Stimulated activated CD4-positive, alpha-beta T cell treated with anti-CD3 and anti-CD28 coated beads, Interleukin-12 subunit alpha, Interleukin-12 subunit beta, amount 100 ng/mL, for 24 hours (primary cell): ENCODE results near the gene CDK11B.

Experiments
- DNase-seq, 2 experiments: peaks; one replicate each; pipeline ENCODE4 v3.0.0-alpha.2; 2020; ENCODE audit warnings: low read depth in 2 of 2

Gene CDK11B

DNA sequence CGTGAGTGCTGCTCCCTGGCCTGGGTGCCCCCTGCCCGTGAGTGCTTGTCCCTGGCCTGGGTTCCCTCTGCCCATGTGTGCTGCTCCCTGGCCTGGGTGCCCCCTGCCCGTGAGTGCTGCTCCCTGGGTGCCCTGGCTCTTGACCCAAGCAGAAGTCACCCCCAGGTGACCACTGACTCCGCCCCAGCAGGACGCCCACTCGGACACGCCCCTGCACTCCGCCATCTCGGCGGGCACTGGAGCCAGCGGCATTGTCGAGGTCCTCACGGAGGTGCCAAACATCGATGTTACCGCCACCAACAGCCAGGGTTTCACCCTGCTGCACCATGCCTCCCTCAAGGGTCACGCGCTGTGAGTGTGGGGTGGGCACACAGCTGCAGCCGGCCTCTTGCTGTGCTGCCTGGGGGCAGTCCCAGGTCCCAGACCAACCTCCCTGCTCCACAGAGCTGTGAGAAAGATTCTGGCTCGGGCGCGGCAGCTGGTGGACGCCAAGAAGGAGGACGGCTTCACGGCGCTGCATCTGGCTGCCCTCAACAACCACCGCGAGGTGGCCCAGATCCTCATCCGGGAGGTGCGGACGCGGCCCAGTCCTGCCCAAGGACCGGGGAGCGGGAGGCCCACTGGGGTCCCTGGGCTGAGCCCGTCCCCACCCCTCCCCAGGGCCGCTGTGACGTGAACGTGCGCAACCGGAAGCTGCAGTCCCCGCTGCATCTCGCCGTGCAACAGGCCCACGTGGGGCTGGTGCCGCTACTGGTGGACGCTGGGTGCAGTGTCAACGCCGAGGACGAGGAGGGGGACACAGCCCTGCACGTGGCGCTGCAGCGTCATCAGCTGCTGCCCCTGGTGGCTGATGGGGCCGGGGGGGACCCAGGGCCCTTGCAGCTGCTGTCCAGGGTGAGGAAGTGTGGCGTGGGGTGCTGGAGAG is 30.7 kb downstream of the CDK11B start:
- DNase-seq: no peak

DNA sequence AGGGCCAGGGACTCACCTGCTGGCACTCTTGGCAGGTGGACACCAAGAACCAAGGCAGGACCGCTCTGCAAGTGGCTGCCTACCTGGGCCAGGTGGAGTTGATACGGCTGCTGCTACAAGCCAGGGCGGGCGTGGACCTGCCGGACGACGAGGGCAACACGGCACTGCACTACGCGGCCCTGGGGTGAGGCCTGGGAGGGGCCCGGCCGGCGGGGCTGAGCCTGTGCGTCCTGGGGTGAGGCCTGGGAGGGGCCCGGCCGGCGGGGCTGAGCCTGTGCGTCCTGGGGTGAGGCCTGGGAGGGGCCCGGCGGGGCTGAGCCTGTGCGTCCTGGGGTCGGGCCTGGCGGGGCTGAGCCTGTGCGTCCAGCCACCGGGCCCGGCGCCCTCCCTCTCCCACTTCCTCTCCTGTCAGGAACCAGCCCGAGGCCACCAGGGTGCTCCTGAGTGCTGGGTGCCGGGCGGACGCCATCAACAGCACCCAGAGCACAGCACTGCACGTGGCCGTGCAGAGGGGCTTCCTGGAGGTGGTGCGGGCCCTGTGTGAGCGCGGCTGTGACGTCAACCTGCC is 31.5 kb downstream of the CDK11B start:
- no peak for DNase-seq

DNA sequence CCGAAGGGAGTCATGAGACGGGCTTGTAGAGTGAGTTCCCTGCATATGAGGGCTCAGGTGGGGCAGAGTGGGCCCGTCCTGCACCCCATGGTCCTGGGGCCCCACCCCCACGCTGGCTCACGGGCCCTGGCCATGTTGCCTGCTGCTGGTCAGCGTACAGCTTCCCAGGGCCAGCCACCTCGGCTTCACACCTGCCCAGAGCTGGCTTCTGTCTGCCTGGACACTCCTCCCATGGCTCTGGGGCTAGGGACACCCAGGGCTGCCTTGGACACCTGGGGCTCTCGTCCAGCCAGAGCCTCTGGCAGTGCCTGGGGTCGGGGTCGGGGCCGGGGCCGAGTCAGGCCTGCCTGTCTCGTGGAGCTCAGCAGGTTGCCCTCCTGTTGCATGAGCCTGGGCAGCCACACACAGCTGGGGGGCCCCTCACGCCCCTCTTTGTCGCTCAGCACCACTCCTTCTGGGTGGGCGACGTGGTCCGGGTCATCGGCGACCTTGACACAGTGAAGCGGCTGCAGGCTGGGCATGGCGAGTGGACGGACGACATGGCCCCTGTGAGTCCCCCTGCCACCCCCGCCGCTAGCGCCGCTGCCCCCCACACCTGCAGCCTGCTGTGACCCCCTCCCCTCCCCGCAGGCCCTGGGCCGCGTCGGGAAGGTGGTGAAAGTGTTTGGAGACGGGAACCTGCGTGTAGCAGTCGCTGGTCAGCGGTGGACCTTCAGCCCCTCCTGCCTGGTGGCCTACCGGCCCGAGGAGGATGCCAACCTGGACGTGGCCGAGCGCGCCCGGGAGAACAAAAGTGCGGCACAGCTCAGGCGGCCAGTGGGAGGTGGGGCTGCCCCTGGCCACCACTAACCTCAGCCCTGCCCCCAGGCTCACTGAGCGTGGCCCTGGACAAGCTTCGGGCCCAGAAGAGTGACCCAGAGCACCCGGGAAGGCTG is 32.3 kb downstream of the CDK11B start:
- no peak for DNase-seq

DNA sequence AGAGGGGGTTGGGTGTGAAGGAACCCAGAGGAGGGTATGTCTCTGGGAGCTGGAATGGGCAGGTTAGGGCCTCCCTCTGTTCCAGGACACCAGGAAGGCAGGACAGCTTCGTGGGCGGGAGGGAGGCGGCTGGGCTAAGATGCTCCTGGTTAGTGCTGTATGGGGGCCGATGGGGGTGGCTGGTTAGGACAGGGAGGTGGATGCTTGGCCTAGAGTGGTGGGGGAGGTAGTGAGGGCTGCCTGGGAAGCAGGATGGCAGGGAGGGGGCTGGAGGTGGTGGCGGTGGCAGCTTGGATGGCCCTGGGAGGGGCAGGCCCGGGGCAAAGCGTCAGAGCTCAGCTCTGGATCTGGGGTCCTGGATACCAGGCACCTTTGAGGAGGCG is 33.0 kb downstream of the CDK11B start:
- no peak for DNase-seq

DNA sequence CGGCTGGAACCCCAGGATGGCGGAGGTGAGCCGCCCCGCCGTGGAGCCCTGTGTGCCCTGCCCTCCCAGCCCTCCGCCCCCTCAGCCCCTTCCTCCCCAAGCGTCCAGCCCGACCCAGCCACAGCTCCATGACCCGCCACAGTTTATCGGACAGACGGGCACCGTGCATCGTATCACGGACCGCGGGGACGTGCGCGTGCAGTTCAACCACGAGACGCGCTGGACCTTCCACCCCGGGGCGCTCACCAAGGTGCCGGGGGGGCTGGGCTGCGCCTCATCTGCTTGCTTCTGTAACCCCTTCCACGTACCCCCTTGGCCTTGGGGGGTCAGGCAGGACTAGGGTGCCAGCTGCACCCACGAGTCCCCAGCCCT is 33.4 kb downstream of the CDK11B start:
- DNase-seq: no peak

DNA sequence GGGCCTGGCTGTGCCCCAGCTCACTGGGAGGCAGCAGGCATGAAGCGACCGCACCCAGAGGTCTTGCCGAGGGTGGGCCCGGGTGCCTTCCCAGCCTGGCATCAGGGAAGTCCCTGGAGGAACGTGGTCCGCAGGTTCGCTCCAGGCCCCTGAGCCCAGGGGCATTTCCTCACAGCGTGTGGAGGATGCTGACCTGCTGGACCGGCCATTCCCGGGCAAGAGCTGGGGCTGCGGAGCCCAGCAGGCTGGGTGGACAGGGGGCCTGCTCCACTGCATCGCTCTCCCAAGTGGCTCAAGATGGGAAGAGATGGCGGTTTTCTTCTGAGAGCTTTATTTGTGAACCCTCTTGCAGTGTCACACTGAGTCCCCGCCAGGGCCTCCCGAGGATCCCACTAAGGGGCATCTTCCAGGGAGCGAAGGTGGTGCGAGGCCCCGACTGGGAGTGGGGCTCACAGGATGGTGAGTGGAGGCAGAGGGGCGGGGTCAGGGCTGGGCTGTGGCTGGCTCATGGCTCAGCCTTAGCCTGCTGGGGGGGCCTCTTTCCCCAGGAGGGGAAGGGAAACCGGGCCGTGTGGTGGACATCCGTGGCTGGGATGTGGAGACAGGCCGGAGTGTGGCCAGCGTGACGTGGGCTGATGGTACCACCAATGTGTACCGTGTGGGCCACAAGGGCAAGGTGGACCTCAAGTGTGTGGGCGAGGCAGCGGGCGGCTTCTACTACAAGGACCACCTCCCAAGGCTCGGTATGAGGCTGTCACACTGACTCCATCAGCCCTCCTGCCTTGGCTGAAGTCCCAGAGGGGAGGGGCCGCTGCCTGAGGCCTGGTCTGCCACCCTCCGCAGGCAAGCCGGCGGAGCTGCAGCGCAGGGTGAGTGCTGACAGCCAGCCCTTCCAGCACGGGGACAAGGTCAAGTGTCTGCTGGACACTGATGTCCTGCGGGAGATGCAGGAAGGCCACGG is 34.1 kb downstream of the CDK11B start:
- no peak for DNase-seq

DNA sequence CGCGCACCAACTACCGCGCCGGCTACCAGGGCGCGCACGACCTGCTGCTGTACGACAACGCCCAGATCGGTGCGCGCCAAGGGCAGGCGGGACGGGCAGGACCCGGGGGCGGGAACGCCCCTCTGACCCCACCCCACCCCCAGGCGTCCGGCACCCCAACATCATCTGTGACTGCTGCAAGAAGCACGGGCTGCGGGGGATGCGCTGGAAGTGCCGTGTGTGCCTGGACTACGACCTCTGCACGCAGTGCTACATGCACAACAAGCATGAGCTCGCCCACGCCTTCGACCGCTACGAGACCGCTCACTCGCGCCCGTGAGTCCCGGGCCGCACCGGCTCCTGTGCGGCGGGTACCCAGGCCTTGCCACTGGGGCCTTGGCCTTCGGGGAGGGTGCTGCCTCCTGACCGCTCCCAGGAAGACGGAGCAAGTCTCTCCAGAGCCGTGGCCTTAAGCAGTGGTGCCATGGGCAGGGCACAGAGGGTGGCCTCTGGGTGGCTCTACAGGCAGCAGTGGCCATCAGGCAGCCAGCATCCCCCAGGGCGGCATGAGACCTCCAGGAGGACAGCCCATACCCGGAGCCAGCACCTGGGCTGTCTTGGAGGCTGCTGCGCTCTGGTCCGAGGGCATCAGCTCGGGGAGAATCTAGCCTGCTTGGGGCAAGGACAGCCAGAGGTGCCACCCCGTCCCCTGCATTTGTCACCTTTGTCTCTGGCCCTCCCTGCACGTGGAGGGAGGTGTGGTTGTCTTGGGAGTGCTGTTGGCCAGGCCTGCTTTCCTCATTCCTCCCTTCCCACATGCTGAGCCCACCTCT is 35.0 kb downstream of the CDK11B start:
- DNase-seq: no peak

DNA sequence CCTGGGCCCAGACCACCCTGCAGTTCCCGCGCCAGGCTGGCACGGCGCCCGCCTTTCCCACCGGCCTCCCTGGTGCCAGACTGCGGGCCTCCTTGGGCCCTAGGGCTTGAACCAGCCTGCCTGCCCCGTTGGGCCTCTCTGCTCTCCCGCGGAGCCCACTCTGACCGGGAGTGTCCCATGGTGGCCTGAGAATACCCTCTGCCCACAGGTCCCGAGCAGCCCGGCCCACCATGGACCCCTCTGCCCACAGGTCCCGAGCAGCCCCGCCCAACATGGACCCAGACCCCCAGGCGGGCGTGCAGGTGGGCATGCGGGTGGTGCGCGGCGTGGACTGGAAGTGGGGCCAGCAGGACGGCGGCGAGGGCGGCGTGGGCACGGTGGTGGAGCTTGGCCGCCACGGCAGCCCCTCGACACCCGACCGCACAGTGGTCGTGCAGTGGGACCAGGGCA is 35.6 kb downstream of the CDK11B start:
- no peak for DNase-seq

DNA sequence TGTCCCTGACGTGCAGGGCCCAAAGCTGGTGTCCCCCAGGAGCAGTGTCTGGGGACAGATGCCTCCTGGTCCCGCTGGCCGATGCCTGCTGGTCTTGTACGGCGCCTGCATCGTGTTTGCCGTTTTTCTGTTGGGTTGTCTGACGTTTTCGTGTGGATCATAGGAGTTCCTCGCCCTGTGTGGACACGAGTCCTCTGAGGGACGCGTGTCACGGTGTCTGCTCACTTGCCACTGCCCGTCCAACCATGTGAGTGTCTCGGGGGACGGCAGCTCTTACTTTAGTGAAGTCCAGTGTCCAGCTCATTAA is 36.1 kb downstream of the CDK11B start:
- DNase-seq: no peak

DNA sequence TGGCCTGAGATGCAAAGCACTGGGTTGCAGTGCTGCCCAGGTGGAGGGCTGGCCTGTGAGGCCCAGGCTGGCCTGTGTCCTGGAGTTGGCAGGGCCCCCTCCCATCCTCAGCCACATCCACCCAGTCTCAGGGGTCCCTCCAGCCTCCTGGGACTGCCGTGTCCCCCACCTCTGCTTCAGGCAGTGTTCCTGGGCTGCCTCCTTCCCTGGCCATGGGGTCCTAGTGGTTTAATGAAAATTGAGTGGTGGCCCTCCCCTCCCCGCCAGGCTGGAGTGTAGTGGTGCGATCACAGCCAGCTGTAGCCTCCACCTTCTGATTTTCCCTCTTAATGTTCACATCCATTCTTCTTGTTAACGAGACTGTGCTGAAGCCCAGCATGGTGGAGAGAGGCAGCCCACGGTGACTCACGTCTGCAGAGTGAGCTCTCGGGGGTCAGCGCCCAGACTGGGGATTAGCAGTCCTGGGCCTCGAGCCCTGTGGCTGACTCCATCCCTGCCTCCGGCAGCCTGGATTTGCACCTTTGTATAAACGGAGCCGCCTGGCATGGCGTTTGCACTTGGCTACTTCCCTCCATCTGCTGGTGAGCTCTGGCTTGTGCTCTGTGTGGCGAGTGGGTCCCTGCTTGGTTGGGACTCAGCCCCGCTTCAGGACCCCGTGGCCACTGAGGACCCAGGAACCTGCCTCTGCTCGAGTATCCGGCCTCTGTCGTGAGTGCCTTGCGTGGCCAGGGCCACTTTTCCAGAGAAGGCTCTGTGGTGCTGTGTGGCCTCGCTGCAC is 36.6 kb downstream of the CDK11B start:
- no peak for DNase-seq

DNA sequence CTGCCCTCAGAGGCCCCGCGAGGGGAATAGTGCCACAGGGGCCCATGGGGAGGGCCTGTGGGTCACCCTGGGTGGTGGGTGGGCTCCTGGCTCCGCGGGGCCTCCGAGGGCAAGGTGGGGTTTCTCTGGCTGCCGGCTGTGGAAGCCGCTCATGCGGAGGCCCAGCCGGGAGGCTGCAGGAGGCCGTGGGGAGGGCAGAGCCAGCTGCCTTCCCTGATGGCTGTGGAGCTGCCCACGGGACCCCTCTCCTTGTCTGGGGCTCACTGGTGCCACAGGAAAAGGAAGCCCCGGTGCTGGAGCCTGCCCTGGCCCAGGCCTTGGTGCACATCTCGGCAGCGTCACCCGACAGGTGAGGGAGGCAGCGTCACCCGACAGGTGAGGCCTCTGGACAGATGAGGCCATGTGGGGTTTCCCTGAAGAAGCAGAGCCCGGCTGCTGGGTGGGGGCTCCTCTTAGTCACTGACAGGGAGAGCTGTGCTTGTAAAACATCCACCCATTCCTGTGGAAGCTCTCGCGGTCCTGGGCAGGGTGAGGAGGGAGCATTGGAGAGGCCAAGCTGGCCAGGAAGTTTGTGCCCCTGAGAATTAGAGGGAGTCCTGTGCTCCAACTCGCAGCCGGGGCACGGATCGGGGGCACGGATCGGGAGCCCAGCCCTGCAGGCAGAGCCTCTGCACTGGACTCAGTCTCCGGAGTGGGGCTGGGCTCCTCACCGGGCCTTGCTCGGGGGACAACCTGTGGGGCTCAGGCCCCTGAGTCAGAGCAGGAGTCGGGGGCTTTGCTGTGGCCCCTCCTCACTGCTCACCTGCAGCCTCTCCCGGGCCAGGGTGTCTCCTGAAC is 37.4 kb downstream of the CDK11B start:
- DNase-seq: no peak

DNA sequence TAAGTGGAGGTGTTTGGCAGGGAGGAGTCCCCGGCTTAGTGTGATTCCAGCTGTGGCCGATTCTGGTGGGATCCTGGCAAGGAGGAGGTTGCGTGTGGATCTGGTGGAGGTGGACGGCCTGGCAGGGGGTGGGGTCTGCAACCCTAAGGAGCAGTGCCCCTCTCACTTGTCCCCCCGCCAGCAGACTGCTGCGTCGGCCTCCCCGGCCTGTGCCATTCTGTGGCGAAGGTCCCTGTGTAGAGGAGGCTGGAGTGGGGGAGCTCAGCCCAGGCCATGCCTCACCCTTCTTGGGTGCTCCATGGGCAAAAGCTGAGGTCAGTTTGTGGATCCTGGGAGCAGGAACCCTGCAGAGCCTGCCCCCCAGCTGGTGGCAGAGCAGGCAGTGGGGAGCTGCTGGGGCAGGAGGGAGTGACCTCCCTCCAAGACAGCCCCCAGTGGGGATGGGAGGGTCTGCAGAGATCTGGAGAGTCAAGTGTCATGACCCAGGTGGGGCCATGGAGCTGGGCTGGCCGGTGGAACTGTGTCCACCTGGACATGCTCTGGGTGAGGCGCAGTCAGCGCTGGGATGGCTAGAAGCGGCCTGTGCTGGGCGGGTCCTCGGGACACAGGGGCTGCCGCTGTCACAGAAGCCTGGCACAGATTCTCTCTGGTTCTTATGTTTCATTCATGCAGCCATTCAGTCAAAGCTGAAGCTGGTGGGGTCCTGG is 38.2 kb downstream of the CDK11B start:
- no peak for DNase-seq

DNA sequence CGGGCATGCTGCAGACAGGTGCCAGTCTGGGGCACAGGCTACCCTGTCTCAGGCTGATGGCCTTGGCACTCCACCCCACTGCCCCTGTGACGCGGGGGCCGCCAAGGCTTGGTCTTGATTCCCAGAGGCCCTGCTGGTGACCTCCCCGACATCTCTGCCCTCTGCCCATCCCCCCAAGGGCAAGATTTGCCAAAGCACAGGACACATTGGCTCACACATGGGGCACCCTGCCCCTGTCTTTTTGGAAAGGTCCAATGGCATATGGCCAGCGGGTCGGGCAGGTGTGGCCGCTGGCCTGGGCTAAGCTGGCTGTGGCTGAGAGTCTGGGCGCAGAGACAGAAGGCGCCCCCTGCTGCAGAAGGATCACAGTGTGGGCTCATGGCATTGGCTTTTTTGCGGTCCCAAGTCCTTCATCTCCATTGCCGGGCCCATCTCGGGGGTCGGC is 38.9 kb downstream of the CDK11B start:
- DNase-seq: no peak

DNA sequence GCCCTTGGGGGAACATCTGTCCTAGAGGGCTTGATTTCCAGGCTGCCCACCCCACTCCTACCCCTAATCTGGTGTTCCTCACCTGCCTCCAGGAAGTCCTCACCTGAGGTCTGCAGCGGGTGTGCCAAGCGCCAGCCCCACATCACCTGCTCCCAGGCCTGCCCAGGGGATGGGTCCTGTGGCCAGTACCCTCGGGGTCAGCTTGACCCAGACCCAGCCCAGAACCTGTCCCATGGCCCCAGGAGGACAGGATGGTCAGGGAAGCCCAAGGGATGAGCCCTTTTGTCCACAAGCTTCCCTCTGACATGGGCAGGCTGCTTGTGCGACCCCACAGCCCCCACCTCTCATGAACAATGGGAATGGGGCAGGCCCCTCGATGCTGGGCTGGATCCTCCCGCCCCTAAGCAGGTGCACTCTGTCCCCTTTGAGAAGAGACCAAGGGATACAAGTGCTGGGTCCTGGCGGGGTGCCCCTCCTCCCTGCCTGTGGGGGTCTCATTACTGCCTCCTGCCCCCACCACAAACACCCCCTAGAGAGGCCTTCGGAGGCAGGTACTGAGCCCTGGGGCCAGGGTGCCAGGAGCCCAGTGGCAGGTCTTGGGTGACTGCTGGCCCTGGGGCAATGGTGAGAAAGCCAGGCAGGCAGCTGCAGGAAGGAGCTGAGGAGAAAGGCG is 40.3 kb downstream of the CDK11B start:
- DNase-seq: no peak

DNA sequence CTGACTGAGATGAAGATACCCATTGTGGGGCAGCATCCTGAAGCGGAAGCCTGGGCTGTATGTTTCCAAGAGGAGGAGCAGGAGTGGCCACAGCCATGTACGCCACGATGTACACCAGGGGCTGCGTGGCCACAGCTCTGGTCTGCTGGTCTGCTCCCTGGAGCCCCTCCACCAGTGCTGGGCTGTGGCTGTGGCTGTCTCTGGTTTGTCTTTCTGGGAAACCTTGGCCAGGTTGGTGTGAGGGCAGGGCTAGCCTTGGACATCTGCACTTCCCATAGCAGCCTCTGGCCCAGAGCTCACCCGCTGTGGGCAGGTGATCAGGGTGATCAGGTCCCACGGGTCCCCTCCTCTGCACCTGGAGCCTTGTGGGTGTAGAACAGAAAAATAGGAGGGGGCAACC is 40.9 kb downstream of the CDK11B start:
- no peak for DNase-seq

DNA sequence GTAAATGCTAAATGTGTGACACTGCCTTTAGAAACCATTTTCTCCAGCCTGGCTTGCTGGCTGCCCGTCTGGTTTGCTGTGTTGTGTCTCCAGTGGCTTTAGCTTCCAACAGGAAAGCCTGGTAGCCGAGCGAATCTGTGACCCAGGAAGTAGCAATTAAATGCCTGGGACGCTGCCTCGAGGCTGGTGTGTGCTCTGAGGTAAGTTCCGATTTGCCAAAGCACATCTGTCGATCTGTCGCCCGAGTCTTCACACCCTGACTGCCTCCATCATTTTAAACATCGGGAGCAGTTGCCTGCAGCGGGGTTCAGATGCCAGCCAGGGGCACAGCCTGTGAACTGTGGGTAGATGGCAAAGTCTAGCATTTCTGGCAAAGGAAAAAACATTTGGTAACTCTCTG is 41.3 kb downstream of the CDK11B start:
- no peak for DNase-seq

DNA sequence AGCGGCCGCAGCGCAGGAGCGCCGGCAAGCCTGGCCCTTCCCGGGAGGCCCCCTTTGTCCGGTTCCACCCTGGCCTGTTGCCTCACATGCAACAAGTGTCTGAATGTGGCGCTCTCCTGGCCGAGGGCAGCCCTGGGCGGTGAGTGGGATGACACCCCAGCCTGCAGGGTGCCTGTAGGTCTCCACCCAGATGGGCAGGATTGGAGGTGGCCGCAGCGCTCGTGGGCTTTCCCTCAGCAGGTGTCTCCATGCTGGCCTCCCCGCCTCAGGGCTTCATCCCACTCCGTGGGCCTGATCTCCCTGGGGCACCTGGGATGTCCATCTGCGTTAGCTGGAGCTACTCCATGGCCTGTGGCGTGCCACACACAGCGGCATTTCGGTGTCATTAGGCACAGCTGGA is 42.0 kb downstream of the CDK11B start:
- DNase-seq: no peak
